COLO829 (cell line): ENCODE measurements around the gene AFF1.
"Not testable (repeated sequence)": the region's sequence is repeated elsewhere in the genome, so short reads cannot be mapped to it uniquely, and the experiment has no call there.

ENCODE experiments used
- DNase-seq: peaks from one replicate; pipeline ENCODE4 v3.0.0; 2012; ENCODE audit warnings: low spot score

AFF1 gene

DNA sequence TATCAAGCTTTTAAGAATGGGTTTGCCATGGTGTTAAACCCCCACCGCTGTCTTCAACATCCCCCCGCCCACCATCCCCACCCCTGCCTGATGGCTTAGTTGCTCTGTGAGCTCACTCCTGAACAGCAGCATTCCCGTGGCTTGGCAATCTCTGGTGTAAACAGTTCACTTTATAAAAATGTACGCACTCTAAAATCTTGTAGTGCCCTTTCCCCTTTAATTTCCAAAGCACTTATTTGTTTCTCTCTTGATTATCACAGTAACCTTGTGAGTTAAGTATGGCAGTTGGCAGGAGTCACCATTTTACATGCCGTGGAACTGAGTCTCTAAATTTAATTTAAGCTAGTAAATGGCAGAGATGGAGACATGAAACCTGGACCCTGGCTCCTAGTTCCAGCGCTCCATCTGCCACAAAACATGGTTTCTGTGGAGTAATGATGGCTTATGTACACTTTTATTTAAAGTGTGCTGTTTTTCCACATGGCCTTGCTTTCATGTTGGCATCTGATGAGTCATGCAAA lies 123.1 kb downstream of the AFF1 start:
- DNase-seq = no peak

DNA sequence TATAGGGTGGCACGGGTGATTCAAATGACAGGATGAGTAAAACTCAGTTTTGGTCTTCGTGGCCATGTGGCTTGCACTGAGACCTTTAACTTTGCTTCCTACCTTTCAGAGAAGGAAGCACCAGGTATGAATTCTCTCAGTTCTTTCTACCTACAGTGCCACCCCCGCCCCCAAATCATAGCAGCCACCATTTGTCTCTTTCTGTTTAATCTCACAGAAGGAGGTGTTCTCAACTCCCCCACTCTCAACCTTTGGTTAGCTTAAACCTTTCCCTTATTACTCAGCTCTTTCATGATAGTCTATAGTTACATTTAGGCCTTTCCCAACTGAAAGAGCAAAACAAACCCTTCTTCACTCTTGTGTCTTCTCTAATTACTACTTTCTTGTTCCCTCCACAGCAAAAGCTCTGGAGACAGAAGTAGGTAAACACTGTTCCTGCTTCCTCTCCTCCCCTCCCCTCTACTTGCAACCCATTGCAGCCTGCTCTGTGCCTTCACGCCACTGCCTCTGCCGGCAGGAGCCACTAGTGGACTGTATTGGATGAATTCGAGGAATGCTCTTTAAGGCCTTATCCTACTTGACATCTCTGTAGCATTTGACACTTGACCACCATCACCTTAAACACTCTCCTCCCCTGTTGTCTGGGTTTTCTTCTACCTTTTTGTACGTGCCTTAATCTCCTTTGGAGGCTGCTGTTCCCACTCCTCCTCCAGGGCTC lies 123.7 kb downstream of the AFF1 start:
- peak; percentile 40 for DNase-seq

DNA sequence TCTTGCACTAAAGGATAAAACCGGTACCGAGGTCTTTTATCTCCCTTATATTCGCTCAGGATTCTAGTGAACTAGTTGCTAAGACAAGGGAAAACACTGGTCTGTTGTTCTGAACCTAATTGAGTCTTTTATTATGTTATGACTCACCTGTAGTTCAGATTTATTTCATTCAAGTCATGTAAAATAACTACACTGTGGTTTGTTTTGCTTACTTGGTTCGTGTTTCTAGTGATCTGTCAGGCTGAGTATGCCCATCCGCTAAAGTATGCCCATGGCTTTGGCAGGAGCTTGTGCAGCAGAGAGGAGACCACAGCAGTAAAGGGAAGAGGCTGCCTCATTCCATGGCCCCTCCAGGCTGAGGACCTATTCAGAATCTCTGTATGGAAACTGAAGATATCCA lies 126.1 kb downstream of the AFF1 start:
- DNase-seq = peak; percentile 54

DNA sequence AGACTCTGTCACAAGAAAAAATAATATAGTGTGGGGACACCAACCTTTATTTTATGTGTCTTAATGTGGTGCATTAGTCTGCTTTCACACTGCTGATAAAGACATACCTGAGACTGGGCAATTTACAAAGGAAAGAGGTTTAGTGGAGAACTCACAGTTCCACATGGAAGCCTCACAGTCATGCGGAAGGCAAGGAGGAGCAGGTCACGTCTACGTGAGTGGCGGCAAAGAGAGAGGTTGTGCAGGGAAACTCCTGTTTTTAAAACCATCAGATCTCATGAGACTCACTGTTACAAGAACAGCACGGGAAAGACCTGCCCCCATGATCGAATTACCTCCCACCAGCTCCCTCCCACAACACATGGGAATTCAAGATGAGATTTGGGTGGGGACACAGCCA lies 130.2 kb downstream of the AFF1 start:
- DNase-seq = no peak

DNA sequence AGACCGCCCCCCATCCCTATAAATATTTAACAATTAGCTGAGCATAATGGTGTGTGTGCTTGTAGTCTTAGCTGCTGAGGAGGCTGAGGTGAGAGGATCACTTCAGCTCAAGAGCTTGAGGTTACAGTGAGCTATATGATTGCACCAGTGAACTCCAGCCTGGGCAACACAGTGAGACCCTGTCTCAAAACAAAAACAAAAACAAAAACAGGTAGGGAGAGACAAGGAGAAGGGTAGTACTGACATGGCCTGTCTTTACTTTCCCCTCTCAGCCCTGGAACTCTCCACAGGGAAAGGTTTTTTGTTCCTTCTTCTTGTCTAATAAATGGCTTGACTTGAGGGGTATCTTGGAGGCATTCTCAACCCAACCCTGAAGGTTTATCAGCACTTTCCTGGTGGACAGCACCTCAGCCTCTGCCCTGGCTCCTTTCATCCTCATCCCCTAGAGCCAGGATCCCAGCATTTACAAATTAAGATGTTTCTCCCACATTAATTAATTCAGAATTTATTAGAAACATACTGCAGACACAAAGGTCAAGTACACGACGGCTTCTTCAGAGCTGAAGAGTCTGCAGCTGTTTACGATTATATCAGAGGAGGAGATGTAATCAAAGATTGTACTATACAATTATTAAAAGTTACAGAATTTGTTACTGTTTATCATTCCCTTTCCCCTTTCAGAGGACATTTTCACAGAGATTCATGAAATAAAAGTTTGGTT lies 131.8 kb downstream of the AFF1 start:
- peak; percentile 28 for DNase-seq

DNA sequence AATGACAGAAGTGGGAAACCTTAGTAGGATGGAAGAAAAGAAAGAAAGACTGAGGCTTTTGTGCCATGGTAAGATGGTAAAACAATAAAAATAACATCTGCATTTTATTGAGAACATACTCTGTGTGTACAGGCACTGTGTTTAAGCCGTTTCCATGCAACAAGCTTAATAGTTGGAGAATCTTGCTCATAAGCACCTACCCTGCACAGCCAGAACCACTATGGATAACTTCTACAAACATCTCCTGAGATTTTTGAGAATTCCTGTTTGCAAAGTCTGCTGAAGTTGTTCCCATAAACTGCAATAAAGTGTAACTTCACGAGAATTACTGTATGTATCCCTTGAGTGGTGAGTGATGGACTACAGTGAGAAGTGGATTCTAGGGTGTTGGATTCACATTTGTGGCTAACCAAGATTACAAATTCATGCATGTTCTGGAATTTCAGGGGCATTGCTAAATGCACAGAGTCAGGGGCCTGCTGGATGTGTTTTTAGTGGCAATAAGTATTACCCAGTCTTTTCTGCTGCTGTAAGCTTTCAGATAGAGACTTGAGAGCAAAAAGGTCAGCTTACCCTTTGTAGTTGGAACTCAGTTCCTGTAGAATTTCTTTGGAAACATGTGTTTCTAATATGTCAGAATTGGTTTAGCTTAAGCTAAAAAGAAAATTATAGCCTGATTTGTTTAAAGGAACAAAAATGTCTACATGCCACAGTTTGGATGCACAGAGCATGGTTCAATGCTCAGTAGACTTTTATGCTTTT lies 132.5 kb downstream of the AFF1 start:
- no peak for DNase-seq

DNA sequence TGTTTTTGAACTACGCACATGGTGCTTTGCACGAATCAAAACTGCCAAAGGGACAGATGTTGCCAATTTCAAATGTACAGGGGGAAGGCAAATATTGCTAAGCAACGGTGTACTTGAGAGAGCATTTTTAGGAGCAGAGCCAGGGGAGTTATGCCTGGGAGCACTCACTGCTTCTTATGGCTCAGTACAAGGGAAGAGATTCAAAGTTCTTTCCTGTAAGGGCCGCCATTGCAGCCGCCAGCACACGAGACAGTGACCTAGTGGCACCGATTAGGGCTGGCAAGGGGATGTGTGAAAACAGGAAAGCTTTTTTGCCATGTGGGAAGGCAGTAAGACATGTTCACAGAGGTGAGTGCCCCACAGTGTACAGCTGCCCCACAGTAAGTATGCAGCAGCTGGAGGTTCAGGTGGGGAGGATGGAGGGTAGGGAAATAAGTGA lies 133.8 kb downstream of the AFF1 start:
- DNase-seq = no peak

DNA sequence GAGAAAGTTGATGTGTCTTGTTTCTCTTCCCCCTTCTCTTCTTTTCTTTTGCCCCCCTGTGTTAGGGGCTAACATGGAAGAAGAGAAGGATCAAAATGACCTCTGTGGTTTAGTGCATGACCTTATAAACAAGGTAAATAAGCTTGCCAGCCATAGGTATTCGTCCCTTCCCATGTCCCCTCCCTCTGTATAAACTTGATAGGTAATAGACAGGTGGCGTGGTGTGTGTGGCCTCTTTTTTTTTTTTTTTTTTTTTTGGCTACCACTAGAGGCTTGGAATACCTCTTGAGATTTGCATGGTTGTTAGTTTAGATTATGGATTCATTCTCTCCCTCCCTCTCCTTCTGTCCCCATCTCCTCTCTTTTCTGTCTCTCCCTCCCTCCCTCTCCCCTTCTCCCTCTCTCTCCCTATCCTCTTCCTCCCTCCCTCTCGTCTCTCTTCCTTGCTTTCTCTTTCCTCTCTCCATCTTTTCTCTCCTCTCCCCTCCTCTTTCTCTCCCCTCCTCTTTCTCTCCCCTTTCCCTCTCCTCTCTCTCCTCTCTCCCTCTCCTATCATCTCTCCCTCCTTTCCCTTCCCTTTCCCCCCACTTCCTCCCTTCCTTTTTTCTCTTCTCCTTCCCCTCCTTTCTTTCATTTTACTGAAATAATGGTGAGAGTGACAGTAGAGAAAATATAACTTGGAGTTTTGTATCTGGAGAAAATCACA lies 134.4 kb downstream of the AFF1 start:
- no peak for DNase-seq

DNA sequence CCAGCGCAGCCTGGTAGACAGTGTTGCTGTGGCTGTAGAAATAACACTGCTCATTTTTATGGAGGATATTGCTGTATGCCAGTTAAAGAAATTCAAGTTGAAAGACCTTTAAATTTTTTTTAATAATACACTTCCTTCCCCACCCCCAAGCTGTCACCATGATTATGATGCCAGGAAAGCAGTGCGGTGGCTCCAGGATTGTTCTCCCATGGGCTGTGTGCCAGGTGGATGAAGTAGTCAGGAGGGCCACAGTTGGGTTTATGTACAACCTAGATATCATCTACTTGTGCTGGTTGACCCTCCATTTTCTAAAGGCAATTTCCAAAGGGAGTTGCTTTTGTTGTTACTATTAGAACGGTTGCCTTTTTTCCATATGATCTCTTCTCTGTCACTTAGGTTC lies 136.6 kb downstream of the AFF1 start:
- DNase-seq = no peak

DNA sequence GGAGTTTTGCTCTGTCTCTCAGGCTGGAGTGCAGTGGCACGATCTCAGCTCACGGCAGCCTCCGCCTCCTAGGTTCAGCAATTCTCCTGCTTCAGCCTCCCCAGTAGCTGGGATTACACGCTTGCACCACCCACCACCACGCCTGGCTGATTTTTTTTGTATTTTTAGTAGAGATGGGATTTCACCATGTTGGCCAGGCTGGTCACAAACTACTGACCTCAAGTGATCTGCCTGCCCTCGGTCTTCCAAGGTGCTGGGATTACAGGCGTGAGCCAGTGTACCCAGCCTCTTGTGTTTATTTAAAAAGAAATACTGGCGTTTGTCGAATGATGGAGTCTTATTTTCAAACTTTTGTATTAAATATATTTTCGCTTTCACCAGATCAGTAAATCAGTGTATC lies 137.7 kb downstream of the AFF1 start:
- not testable (repeated sequence) for DNase-seq

DNA sequence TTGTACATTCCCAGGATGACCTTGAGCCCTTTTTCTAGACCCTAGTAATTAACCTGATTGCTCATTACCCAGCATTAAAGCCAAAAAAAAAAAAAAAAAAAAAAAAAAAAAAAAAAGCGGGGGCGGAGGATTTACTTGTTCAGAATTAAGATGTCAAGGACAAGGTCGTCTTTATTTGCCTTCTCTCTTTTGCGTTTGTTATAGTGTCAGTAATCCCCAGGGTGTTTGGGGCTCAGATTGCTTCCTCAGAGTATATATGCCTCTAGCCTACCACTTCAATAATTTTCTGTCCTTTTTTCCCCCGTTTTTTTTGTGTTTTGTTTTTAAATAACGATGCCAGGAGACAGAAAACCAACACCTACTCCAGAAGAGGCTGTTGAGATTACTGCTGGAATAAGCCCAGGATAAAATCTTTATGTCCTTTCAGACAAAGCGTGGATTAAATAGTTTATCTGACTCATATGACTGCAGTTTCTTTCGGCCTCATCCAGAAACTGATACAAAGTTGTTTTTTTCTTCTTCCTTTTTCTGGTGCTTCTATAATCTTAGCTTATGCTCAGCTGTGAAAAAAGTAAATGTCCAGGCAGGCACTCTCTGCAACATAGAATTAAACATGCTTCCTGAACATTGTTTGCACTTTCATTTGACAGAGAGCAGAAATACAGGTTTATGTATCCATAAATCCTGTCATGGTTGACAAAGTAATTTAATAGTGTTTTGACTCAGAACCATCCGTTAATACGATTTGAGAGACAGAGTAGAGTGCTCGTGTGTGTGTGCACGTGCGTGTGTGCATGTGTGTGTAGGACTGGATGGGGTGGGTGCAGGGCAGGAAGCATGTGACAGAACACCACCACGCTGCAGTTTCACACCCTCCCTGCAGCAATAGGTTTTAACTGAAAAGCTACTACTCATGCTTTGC lies 138.6 kb downstream of the AFF1 start:
- peak; percentile 66 for DNase-seq

DNA sequence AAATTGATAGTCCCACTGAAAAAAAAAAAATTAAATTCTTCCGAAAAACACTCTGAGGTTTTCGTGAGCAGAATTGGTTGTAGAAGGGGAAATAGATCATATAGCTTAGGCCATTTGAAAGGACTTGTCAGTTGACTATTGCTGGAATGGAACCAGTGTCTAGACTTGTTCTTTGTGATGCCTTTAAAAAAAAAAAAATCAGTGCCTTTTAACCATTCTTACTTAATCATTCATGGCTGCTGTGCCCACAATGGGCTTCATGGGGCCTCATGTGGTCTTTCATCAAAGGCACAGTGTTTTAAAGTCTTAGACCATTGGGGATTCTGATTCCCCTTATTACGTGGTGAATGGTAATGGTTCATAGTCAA lies 139.3 kb downstream of the AFF1 start:
- no peak for DNase-seq

DNA sequence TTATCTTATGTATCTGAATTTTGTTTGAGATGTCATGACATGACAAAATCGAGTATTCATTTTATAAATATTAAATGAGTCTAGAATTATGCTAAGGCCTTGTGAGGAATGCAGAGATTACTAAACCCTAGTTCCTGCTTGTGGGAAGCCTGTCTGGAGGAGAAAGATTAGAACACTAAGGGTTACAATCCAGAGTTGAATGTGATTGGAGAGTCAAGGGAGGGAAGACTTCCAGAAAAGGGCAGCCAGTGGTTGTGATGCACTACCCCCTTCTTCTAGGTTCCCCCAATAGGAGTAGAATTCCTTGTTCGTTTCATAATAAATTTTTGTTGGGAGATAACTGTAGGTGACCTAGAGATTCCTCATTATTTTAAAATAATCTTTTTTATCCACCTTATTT lies 141.1 kb downstream of the AFF1 start:
- DNase-seq = no peak

DNA sequence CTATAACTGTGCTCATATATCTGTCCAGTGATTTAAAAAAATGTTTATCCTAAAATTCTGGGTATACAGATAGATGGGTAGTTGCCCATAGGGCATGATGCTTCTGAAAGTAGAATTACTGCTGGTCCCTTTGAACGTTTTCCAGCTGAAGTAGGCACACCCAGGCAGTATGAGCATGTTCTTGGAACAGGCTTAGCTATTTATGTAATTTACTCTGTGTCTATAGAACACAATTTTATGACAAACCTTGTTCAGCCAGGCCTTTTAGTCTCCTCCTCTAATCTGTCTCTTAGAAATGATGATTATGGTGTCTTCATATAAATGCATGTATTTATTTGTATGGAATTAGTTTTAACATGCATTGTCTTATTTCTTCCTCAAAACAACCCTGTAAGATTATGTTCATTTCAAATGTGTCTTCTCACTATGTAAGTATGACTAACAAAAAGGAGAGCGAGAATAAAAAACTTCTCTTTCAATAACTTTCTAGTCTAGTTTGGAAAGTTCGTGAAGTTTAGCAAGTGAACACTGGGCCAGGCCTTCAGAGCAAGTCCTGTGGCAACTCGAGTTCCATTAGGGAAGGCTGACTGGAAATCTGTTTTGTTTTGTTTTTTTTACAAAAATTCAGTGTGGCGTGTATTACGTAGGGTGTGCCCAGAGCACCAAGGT lies 142.0 kb downstream of the AFF1 start:
- DNase-seq = no peak

DNA sequence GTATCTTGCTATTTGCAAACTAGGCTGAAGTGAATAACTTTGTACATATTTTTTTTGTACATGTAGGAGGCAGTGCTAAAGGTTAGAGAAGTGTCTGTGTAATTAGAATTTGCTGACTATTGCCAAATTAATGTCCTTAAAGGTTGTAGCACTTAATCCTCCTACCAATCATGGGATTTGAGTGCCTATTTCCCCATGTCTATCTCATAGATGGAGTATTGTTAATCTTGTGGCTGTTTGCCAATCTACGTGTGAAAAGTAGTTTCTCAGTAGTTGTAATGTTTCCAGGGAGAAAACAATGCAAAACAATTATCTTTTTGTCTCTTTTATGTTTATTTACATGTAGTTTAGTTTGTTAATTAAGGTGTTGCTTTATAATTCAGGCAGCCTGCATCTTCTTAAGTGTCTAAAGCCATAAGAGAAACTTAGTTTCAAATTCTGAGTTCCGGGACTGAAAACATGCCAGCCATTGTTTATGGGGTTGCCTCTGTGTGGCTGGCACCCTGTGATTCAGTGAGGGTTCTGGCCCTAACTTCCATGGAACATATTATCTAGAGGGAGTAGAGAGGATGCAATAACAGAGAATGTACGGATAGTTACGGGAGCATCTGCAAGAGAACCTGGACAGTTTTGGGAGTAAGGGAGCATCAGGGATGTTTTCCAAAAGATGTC lies 143.2 kb downstream of the AFF1 start:
- peak; percentile 26 for DNase-seq

DNA sequence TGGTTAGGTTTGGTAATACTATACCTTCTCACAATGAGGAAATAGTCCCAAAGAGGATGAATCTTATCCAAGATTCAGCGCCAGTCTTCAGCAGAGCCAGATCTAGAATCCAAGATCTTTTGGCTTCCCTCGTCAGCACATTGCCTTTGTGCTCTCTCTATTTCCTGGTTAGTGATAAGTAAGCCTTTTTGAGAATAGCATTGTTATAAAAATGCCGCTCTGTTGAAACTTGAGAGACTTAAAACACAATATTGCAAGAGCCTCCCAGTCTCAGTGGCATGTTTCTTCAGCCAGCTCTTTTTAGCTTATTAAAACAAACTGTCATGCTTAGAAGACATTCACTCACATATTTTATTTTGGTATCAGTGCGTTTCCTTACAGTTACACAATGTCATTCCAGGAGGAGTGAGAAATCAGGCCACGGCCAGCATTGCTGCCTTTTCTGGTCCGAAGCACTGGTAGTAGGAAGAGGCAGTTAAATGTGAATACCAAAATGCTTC lies 144.2 kb downstream of the AFF1 start:
- DNase-seq = no peak

DNA sequence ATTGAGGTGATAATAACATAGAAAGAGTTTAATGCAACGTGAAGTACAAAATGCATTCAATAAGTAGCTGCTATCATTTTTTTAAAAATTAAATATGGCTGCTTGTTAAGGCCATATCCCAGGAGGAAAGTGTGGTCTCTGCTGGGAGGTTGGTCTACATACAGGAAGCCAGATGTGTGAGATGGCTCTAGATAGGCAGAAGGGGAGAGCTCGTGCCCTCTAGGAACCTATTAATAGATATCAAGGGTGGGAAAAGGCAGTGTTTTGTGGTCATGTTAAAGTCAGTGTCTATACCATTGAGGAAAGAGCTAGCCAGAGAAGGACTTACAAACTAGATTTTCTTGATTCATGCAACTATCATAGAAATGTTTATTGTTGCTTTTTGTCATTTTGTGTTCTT lies 145.2 kb downstream of the AFF1 start:
- DNase-seq = no peak

DNA sequence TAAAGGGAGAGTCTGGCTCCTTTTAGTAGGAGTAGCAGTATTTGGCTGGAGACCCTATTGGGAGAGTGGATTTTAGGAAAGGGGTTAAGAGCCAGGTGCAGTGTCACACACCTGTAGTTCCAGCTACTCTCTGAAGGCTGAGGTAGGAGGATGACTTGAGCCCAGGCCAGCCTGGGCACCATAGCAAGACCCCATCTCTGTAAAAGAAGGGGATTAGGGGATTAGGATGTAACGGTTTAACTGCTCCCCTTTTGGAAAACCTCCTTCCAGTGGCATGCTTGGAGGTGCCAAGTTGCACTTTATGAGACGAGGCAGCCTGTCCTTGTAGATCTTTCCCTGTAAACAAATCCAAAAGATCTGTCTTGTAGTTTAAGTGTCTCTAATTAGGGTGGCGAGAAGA lies 145.7 kb downstream of the AFF1 start:
- DNase-seq = no peak

DNA sequence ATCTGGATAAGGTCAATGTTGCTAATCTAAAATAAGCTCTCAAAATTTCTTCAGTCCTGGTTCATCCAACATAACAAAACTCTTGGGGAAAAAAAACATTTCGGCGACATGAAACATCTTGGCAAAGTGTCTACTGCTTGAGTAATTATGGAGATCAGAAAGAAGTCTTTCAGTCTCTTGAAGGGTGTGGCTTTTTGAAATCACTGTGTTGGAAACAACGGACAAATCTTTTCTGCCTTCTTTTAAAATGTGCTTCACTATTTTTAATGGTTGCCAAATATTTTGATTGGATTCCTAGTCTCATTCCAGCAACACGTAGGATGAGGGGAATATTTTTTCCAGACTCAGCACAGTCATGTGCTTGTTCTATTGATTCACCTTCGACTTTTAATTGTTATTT lies 147.0 kb downstream of the AFF1 start:
- DNase-seq = no peak

DNA sequence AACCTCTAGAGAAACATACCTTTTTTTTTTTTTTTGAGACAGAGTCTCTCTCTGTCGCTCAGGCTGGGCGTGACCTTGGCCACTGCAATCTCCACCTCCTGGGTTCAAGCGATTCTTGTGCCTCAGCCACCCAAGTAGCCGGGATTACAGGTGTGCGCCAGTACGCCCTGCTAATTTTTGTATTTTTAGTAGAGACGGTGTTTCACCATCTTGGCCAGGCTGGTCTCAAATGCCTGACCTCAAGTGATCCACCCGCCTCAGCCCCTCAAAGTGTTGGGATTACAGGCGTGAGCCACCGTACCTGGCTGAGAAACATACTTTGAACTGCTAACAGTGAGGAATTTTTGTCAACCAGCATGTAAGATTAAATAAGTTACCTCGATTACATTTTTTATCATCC lies 150.9 kb downstream of the AFF1 start:
- DNase-seq = not testable (repeated sequence)
